Measurements from ENCODE around the gene FIBP.
A peak's percentile ranks its signal among the peaks of the same experiment; 100 is the strongest.
"Not testable (repeated sequence)": the region's sequence is repeated elsewhere in the genome, so short reads cannot be mapped to it uniquely, and the experiment has no call there.

Gene FIBP

GRCh38 chr11:65912845-65913244, 24.6 kb upstream of the FIBP start:
- no peak for DNase-seq

GRCh38 chr11:65911682-65912568, 23.7 kb upstream of the FIBP start:
- no peak for DNase-seq

- no peak for DNase-seq
Observed at GRCh38 chr11:65907878-65908277, 19.6 kb upstream of the FIBP start.

GRCh38 chr11:65906602-65907001, 18.3 kb upstream of the FIBP start:
- no peak for DNase-seq

GRCh38 chr11:65903715-65904114, 15.4 kb upstream of the FIBP start:
- no peak for DNase-seq

- no peak for DNase-seq
Observed at GRCh38 chr11:65903068-65903481, 14.8 kb upstream of the FIBP start.

- DNase-seq: no peak
Observed at GRCh38 chr11:65900899-65901180, 12.6 kb upstream of the FIBP start.

GRCh38 chr11:65900125-65900898, 12.0 kb upstream of the FIBP start, which contains the start of gene FOSL1:
Gene FOSL1, minus strand, starts transcription at chr11:65900388. Its CDS starts 49 bp downstream, at chr11:65900339.
- DNase-seq: peak; percentile 95

- peak; percentile 56 for DNase-seq
Observed at GRCh38 chr11:65899356-65900124, 11.3 kb upstream of the FIBP start.

- DNase-seq: no peak
Observed at GRCh38 chr11:65898656-65899355, 10.5 kb upstream of the FIBP start.

GRCh38 chr11:65897020-65897471, 8.8 kb upstream of the FIBP start:
- no peak for DNase-seq

GRCh38 chr11:65896034-65896999, 8.0 kb upstream of the FIBP start:
- no peak for DNase-seq

GRCh38 chr11:65895482-65895981, 7.3 kb upstream of the FIBP start:
- DNase-seq: no peak

- no peak for DNase-seq
Observed at GRCh38 chr11:65894034-65894591, 5.8 kb upstream of the FIBP start.

GRCh38 chr11:65892661-65893317, 4.5 kb upstream of the FIBP start:
- no peak for DNase-seq

GRCh38 chr11:65892137-65892540, 3.9 kb upstream of the FIBP start:
- not testable (repeated sequence) for DNase-seq

GRCh38 chr11:65891219-65892136, 3.2 kb upstream of the FIBP start:
- DNase-seq: no peak

GRCh38 chr11:65890324-65891218, 2.3 kb upstream of the FIBP start, which contains the start of gene CCDC85B:
Gene CCDC85B, plus strand, starts transcription at chr11:65890673. Its CDS starts 111 bp downstream, at chr11:65890784.
- peak; percentile 94 for DNase-seq

Measured in activated gamma-delta T cell (primary cell).